GM21390 (cell line): ENCODE measurements around the gene CSTF1.
A peak's percentile ranks its signal among the peaks of the same experiment; 100 is the strongest.
"Not testable (repeated sequence)": the region's sequence is repeated elsewhere in the genome, so short reads cannot be mapped to it uniquely, and the experiment has no call there.

Experiments
- ATAC-seq: cut with Tn5 transposase; IDR thresholded peaks from one replicate; pipeline ENCODE4 v1.9.1; 2021; ENCODE audit not compliant: unreplicated experiment

Gene CSTF1

GRCh38 chr20:56403465-56403864 is 11.0 kb downstream of the CSTF1 start:
- no peak for ATAC-seq

- ATAC-seq, result not testable (repeated sequence)
Measured at GRCh38 chr20:56405356-56405755, 12.9 kb downstream of the CSTF1 start.

- ATAC-seq, result no peak
Measured at GRCh38 chr20:56406910-56407309, 14.5 kb downstream of the CSTF1 start.

GRCh38 chr20:56409521-56409920 is 17.1 kb downstream of the CSTF1 start:
- ATAC-seq, result no peak

GRCh38 chr20:56409956-56410355 is 17.5 kb downstream of the CSTF1 start:
- no peak for ATAC-seq

GRCh38 chr20:56411287-56411686 is 18.8 kb downstream of the CSTF1 start:
- not testable (repeated sequence) for ATAC-seq

GRCh38 chr20:56411759-56412472 is 19.5 kb downstream of the CSTF1 start, which contains the start of gene CASS4:
TSS of gene CASS4 (plus strand) at chr20:56412260. CDS start at chr20:56412459, 199 bp downstream.
- peak; percentile 79 for ATAC-seq

- no peak for ATAC-seq
Measured at GRCh38 chr20:56412473-56412790, 20.0 kb downstream of the CSTF1 start.

- no peak for ATAC-seq
Measured at GRCh38 chr20:56412949-56413348, 20.5 kb downstream of the CSTF1 start.

- ATAC-seq, result no peak
Measured at GRCh38 chr20:56414842-56415765, 22.7 kb downstream of the CSTF1 start.

GRCh38 chr20:56417402-56417801 is 25.0 kb downstream of the CSTF1 start:
- ATAC-seq, result no peak

- ATAC-seq, result no peak
Measured at GRCh38 chr20:56417911-56418310, 25.5 kb downstream of the CSTF1 start.

GRCh38 chr20:56418385-56418861 is 26.0 kb downstream of the CSTF1 start:
- no peak for ATAC-seq

- ATAC-seq, result no peak
Measured at GRCh38 chr20:56420028-56420427, 27.6 kb downstream of the CSTF1 start.

GRCh38 chr20:56420940-56421688 is 28.7 kb downstream of the CSTF1 start:
- ATAC-seq, result no peak

- ATAC-seq, result no peak
Measured at GRCh38 chr20:56422076-56422823, 29.8 kb downstream of the CSTF1 start.

GRCh38 chr20:56422824-56423189 is 30.4 kb downstream of the CSTF1 start:
- ATAC-seq, result no peak

GRCh38 chr20:56423211-56423610 is 30.8 kb downstream of the CSTF1 start:
- ATAC-seq, result no peak

- no peak for ATAC-seq
Measured at GRCh38 chr20:56423886-56424285, 31.4 kb downstream of the CSTF1 start.

GRCh38 chr20:56424931-56425330 is 32.5 kb downstream of the CSTF1 start:
- ATAC-seq, result no peak

- ATAC-seq, result no peak
Measured at GRCh38 chr20:56426026-56426425, 33.6 kb downstream of the CSTF1 start.
